ENCODE data around the gene JAG1. TPM values are rescaled to one million over a fixed set of nuclear protein-coding genes. Genes with fewer than 3 reads are reported as not detected.

The JAG1 gene
- total and polyA plus RNA-seq, 2 experiments from 2014 or later, result 18.3 to 53.2 TPM

GRCh38 chr20:10646886-10647420, 26.8 kb downstream of the JAG1 start:
- H3K27ac ChIP-seq, result peak overlapping the region; percentile 73

GRCh38 chr20:10646006-10646405, 27.8 kb downstream of the JAG1 start:
- TF ChIP-seq, protein P1, sequence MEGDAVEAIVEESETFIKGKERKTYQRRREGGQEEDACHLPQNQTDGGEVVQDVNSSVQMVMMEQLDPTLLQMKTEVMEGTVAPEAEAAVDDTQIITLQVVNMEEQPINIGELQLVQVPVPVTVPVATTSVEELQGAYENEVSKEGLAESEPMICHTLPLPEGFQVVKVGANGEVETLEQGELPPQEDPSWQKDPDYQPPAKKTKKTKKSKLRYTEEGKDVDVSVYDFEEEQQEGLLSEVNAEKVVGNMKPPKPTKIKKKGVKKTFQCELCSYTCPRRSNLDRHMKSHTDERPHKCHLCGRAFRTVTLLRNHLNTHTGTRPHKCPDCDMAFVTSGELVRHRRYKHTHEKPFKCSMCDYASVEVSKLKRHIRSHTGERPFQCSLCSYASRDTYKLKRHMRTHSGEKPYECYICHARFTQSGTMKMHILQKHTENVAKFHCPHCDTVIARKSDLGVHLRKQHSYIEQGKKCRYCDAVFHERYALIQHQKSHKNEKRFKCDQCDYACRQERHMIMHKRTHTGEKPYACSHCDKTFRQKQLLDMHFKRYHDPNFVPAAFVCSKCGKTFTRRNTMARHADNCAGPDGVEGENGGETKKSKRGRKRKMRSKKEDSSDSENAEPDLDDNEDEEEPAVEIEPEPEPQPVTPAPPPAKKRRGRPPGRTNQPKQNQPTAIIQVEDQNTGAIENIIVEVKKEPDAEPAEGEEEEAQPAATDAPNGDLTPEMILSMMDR (IDR thresholded peaks at IDR 0.05; ENCODE audit: low read depth, low read length), result no peak
- peak overlapping the region; percentile 73 for H3K27ac ChIP-seq
- peaks cover 85% of the 10 kb centered on the region for H3K36me3 ChIP-seq

More at GRCh38 chr20:10646886-10647420, 26.8 kb downstream of the JAG1 start:
- no peak overlapping the region for H3K4me3 ChIP-seq
- no peak for DNase-seq (ENCODE audit: low read depth in 1 of 2, low spot score in 1 of 2)
- TF ChIP-seq, protein P1 (IDR thresholded peaks at IDR 0.05; ENCODE audit: low read depth, low read length), result no peak
- peaks cover 75% of the 10 kb centered on the region for H3K36me3 ChIP-seq
- H3K9me3 ChIP-seq (ENCODE audit: low read depth), result no peaks in the 10 kb centered on the region
- peaks cover 27% of the 10 kb centered on the region for H3K4me1 ChIP-seq (ENCODE audit: low read depth)
- no peaks in the 10 kb centered on the region for H3K27me3 ChIP-seq

DNA sequence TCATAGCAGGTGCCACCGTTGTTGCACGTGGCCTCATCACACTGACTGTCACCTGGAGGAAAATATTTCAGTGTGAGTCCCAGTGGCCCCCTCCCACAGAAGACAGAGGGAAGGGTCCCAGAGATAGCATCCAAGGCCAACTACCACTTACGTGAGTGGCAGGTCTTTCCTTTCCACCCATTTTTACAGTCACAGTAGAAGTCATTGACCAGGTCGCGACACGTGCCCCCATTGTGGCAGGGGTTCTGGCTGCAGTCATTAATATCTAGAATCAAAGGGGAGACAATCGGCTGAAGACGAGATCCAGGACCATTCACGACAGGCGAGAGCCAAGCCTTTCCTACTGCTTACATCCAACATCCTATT, 28.6 kb downstream of the JAG1 start:
- TF ChIP-seq, protein P1 (IDR thresholded peaks at IDR 0.05; ENCODE audit: low read depth, low read length), result no peak
- H3K36me3 ChIP-seq, result peaks cover 86% of the 10 kb centered on the region

More at GRCh38 chr20:10646006-10646405, 27.8 kb downstream of the JAG1 start:
- peaks cover 19% of the 10 kb centered on the region for H3K4me1 ChIP-seq (ENCODE audit: low read depth)
- no peaks in the 10 kb centered on the region for H3K9me3 ChIP-seq (ENCODE audit: low read depth)
- H3K27me3 ChIP-seq, result no peaks in the 10 kb centered on the region
- DNase-seq (ENCODE audit: low read depth in 1 of 2, low spot score in 1 of 2), result no peak
- no peak overlapping the region for H3K4me3 ChIP-seq

GRCh38 chr20:10644458-10645204, 29.2 kb downstream of the JAG1 start:
- TF ChIP-seq, protein P1 (IDR thresholded peaks at IDR 0.05; ENCODE audit: low read depth, low read length), result no peak
- Histone ChIP-seq H3K9me3 (ENCODE audit: low read depth) (no peaks in the 10 kb centered on the region), H3K36me3 (peaks cover 85% of the 10 kb centered on the region), H3K4me1 (ENCODE audit: low read depth) (peaks cover 16% of the 10 kb centered on the region), H3K27me3 (no peaks in the 10 kb centered on the region), H3K27ac (peak overlapping the region; percentile 73), H3K4me3 (no peak overlapping the region)
- no peak for DNase-seq (ENCODE audit: low read depth in 1 of 2, low spot score in 1 of 2)

More for the DNA sequence above, 28.6 kb downstream of the JAG1 start:
- H3K27ac ChIP-seq, result peak overlapping the region; percentile 73
- no peak overlapping the region for H3K4me3 ChIP-seq
- no peak for DNase-seq (ENCODE audit: low read depth in 1 of 2, low spot score in 1 of 2)
- H3K9me3 ChIP-seq (ENCODE audit: low read depth), result no peaks in the 10 kb centered on the region
- H3K4me1 ChIP-seq (ENCODE audit: low read depth), result peaks cover 16% of the 10 kb centered on the region
- H3K27me3 ChIP-seq, result no peaks in the 10 kb centered on the region

DNA sequence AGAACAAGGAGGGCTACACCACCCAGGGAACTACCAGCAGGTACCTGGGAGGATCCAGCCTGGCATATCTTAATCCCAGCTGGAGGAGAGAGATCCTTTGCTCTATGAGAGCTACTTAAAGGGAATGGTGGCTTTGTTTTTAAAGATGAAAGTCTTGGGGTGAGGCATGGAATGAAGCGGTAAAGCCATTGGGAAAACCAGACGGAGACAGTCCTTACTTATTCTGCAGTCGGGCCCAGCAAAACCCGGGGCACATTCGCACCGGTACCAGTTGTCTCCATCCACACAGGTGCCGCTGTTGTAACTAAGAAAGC, 30.3 kb downstream of the JAG1 start:
- peaks cover 85% of the 10 kb centered on the region for H3K36me3 ChIP-seq
- H3K27ac ChIP-seq, result peak overlapping the region; percentile 73

More for the DNA sequence above, 30.3 kb downstream of the JAG1 start:
- Histone ChIP-seq H3K4me3 (no peak overlapping the region), H3K9me3 (ENCODE audit: low read depth) (no peaks in the 10 kb centered on the region), H3K27me3 (no peaks in the 10 kb centered on the region), H3K4me1 (ENCODE audit: low read depth) (peaks cover 16% of the 10 kb centered on the region)
- TF ChIP-seq, protein P1 (IDR thresholded peaks at IDR 0.05; ENCODE audit: low read depth, low read length), result no peak
- no peak for DNase-seq (ENCODE audit: low read depth in 1 of 2, low spot score in 1 of 2)

All from cardiac muscle cell (in vitro differentiated cells and primary cell).